ENCODE results near the gene PALLD. TPM values are rescaled to one million over a fixed set of nuclear protein-coding genes. Genes with fewer than 3 reads are reported as not detected.
"Not testable (repeated sequence)": the region's sequence is repeated elsewhere in the genome, so short reads cannot be mapped to it uniquely, and the experiment has no call there.

The PALLD gene
- polyA plus RNA-seq (ENCODE audit: insufficient read length in 4 of 4), result 100 to 1,000 TPM; 179 to 246 (median 227) TPM

- DNase-seq (ENCODE audit: low read depth in 4 of 4, low spot score in 3 of 4), result no peak
Observed at GRCh38 chr4:168496834-168497233, at the start of gene PALLD. TSS of gene PALLD (plus strand) at chr4:168497052.

- DNase-seq (ENCODE audit: low read depth in 4 of 4, low spot score in 3 of 4), result not testable (repeated sequence)
Observed at GRCh38 chr4:168449063-168449462, 47.8 kb upstream of the PALLD start.

DNA sequence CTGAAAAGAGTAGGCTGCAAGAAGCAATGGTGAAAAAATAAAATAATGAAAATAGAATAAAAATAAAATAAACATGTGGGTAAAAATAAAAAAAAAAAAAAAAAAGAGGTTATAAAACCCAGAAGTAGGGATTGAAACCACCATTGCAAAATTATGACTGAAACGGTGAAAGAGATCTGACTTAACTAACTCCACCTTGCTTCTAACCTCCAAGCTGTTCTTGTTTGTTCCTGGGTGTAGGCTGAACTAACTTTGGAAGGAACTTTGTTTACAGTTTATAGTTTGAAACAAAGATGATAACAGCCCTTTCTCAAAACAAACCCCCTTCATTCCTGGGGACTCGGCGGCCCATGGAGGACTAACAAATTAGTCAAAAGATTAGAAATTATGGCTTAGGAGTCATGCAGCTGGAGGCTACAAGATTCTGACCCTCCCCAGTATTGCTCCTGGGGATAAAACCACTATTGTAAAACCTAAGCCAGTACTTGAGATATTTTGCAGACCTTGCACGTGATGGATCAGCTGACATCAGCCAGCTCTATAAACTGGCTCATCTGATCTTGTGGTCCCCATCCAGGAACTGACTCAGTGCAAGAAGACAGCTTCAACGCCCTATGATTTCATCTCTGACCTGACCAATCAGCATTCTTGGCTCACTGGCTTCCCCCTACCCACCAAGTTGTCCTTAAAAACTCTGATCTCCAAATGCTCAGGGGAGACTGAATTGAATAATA, 47.0 kb upstream of the PALLD start:
- DNase-seq (ENCODE audit: low read depth in 4 of 4, low spot score in 3 of 4), result no peak

- DNase-seq (ENCODE audit: low read depth in 4 of 4, low spot score in 3 of 4), result no peak
Observed at GRCh38 chr4:168451331-168451730, 45.5 kb upstream of the PALLD start.

DNA sequence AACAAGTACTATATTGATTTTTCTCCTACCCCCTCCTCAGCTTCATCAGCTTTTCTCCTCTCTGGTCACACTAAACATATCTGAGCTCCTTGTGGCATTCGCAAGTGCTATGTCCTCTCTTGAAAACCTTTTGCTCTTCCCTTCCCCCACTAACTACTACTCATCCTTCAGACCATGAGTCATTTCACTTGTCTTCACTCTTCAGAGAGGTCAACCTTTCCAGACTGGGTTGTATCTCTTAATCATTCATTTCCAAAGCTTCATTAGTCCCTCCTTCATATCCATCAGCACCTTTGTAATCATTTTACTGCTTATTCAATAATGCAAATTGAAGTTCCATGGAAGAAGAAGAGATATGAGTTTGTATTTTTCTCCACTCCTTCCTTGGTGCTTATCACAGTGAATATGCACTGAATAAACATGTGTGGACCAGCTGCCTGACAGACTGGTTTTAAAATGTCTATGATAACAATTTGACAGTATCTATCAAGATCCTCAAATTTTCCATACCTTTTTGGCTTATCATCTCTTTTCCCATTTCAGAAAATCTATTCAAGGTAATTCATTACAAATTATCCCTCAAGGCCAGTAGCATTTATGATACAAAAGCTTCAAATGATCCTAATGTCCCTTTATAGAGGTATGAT, 45.0 kb upstream of the PALLD start:
- DNase-seq (ENCODE audit: low read depth in 4 of 4, low spot score in 3 of 4), result no peak

DNA sequence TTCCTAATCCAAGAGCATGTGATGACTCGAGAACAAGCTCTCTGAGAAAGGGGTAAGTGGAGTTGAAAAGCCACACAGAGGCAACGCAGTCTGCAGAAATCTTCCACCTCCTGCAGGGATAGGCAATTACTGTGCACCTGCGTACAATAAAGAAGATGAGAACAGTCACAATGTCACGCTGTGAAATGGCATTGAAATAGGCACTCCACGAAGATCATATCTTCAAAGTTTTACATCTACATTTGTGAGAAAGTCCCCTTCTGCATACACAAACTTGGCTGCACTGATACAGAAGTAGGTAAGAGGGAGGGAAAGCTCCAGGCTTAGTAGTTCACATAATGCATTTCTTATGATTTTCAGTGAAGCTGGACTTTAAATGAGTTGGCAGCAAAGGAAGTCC, 43.7 kb upstream of the PALLD start:
- no peak for DNase-seq (ENCODE audit: low read depth in 4 of 4, low spot score in 3 of 4)

- DNase-seq (ENCODE audit: low read depth in 4 of 4, low spot score in 3 of 4), result not testable (repeated sequence)
Observed at GRCh38 chr4:168458256-168458655, 38.6 kb upstream of the PALLD start.

- no peak for DNase-seq (ENCODE audit: low read depth in 4 of 4, low spot score in 3 of 4)
Observed at GRCh38 chr4:168461821-168462220, 35.0 kb upstream of the PALLD start.

DNA sequence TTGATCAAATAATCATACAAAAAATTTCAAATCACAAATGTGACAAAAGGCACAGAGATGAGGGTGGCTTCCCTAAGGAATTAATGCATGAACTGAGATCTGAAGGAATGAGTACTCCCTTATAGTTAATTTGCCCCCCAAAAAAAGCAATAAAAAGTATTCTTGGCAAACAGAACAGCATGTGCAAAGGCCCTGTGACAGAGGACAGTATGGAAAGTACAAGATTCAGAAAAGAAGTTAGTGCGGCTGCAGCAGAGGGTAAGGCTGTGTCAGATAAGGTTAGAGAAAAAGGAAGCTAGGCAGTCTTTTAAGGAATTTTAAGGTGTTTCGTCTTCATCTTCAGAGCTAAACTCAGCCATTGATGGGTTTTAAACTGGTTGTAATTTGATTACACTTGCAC, 23.9 kb upstream of the PALLD start:
- DNase-seq (ENCODE audit: low read depth in 4 of 4, low spot score in 3 of 4), result no peak

GRCh38 chr4:168474660-168475320, 22.1 kb upstream of the PALLD start:
- no peak for DNase-seq (ENCODE audit: low read depth in 4 of 4, low spot score in 3 of 4)

GRCh38 chr4:168475745-168476144, 21.1 kb upstream of the PALLD start:
- no peak for DNase-seq (ENCODE audit: low read depth in 4 of 4, low spot score in 3 of 4)

- DNase-seq (ENCODE audit: low read depth in 4 of 4, low spot score in 3 of 4), result no peak
Observed at GRCh38 chr4:168478868-168479267, 18.0 kb upstream of the PALLD start.

GRCh38 chr4:168480931-168481611, 15.8 kb upstream of the PALLD start:
- peak in 3 of 4 donors; percentile 12 to 28 (median 22) for DNase-seq (ENCODE audit: low read depth in 4 of 4, low spot score in 3 of 4)

- no peak for DNase-seq (ENCODE audit: low read depth in 4 of 4, low spot score in 3 of 4)
Observed at GRCh38 chr4:168483811-168484210, 13.0 kb upstream of the PALLD start.

DNA sequence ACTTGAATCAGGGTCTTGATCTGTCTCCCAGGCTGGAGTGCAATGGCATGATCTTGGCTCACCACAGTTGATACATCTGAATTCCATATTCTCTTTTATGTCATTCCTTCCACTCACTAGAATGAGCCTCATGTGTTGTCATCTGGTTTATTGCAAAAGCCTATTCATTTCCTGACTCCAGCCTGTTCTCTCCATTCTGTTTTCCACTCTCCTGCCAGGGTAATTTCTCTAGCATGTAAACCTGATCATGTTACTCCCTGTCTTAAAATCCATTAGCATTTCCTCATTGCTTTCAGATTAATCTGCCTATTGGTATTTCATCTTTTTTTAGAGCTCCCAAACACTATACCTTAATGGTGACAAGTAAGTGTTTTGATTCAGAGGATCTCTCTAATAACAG, 12.2 kb upstream of the PALLD start:
- DNase-seq (ENCODE audit: low read depth in 4 of 4, low spot score in 3 of 4), result no peak

GRCh38 chr4:168485156-168485910, 11.5 kb upstream of the PALLD start:
- no peak for DNase-seq (ENCODE audit: low read depth in 4 of 4, low spot score in 3 of 4)

DNA sequence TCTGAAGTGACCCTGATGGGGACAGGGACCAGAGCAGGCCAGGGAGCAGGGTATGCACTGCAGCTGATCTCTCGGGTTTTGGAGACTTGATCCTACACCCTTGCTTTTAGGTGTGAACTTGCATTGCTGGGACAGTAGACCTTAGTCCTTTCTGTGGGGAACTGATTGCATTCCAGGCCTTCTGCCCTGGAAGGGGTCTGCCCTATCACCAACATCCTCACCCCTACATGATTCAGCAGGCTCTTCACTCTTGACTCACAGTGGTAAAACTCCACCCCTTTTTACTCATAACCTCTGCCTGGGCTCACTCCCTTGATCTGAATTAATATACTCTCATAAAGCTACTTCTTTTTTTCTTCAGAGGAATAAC, 10.0 kb upstream of the PALLD start:
- DNase-seq (ENCODE audit: low read depth in 4 of 4, low spot score in 3 of 4), result no peak

- no peak for DNase-seq (ENCODE audit: low read depth in 4 of 4, low spot score in 3 of 4)
Observed at GRCh38 chr4:168487282-168488035, 9.4 kb upstream of the PALLD start.

DNA sequence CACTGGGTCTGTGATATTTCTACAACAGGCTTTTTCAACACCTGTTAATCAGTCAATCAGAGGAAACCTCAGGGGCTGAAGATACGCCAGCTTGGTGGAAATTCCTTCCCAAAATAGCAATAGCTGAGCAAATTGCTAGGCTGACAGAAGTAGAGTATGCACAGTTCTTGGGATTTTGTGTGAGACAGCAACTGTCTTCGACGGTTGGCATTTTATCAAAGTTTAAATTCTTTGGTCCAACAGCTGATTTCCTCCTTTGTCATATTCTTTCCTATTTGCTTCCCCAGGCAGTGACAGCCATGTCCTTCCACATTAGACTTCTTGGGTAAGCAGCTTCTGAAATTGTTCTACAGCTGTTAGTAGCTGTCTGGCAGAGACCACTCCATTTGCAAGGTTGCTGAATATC, 8.0 kb upstream of the PALLD start:
- DNase-seq (ENCODE audit: low read depth in 4 of 4, low spot score in 3 of 4), result no peak

- DNase-seq (ENCODE audit: low read depth in 4 of 4, low spot score in 3 of 4), result no peak
Observed at GRCh38 chr4:168489616-168490015, 7.2 kb upstream of the PALLD start.
